Parathyroid adenoma (tissue), 2 donors: ENCODE results near the gene SUCLG2.

ENCODE experiments used
- H2AFZ ChIP-seq: fragments of 300-600 bp; sonication (generic); one replicate; pipeline ENCODE4 v1.7.0; 2017; ENCODE audit warnings: antibody characterized with exemption, mild to moderate bottlenecking
- H3K27ac ChIP-seq: fragments of 300-600 bp; sonication (generic); one replicate; pipeline ENCODE4 v1.7.0; 2017
- H3K27me3 ChIP-seq: fragments of 300-600 bp; sonication (generic); one replicate; pipeline ENCODE4 v1.7.0; 2017; ENCODE audit warnings: low read length; ENCODE audit not compliant: control insufficient read depth, insufficient read depth
- H3K36me3 ChIP-seq: fragments of 300-600 bp; sonication (generic); one replicate; pipeline ENCODE4 v1.7.0; 2017; ENCODE audit warnings: low read length; ENCODE audit not compliant: control insufficient read depth, insufficient read depth
- H3K4me1 ChIP-seq: fragments of 300-600 bp; sonication (generic); one replicate; pipeline ENCODE4 v1.7.0; 2017; ENCODE audit warnings: control low read depth
- H3K4me2 ChIP-seq: fragments of 300-600 bp; sonication (generic); one replicate; pipeline ENCODE4 v1.7.0; 2017; ENCODE audit warnings: low read length
- H3K4me3 ChIP-seq: fragments of 300-600 bp; sonication (generic); one replicate; pipeline ENCODE4 v1.7.0; 2017; ENCODE audit warnings: low read depth, low read length
- H3K79me2 ChIP-seq: fragments of 300-600 bp; sonication (generic); one replicate; pipeline ENCODE4 v1.7.0; 2017; ENCODE audit warnings: control low read depth
- H3K9ac ChIP-seq: fragments of 300-600 bp; sonication (generic); one replicate; pipeline ENCODE4 v1.7.0; 2017; ENCODE audit warnings: mild to moderate bottlenecking
- H3K9me3 ChIP-seq: fragments of 300-600 bp; sonication (generic); one replicate; pipeline ENCODE4 v1.7.0; 2017; ENCODE audit warnings: low read length; ENCODE audit not compliant: control insufficient read depth
- CTCF ChIP-seq: fragments of 300-600 bp; sonication (generic); IDR thresholded peaks from one replicate; pipeline ENCODE4 v1.7.0; 2017; ENCODE audit warnings: antibody characterized with exemption, mild to moderate bottlenecking
- donor health status: primary hyperparathyroidism.

The SUCLG2 gene

GRCh38 chr3:67493808-67494207, 160.6 kb downstream of the SUCLG2 start:
- H3K9me3 ChIP-seq: no peaks in the 10 kb centered on the region
- H3K36me3 ChIP-seq: no peaks in the 10 kb centered on the region
- no peak overlapping the region for H3K4me3 ChIP-seq
- TF ChIP-seq CTCF: no peak
- no peaks in the 10 kb centered on the region for H3K79me2 ChIP-seq
- no peaks in the 10 kb centered on the region for H3K27me3 ChIP-seq
- H3K4me1 ChIP-seq: no peaks in the 10 kb centered on the region
- no peak overlapping the region for H2AFZ ChIP-seq
- H3K27ac ChIP-seq: no peak overlapping the region
- H3K9ac ChIP-seq: no peak overlapping the region
- no peak overlapping the region for H3K4me2 ChIP-seq

GRCh38 chr3:67490658-67491057, 163.8 kb downstream of the SUCLG2 start:
- Histone ChIP-seq H3K27me3 (no peaks in the 10 kb centered on the region), H3K4me3 (no peak overlapping the region), H3K9me3 (no peaks in the 10 kb centered on the region), H3K9ac (no peak overlapping the region), H3K4me2 (no peak overlapping the region), H3K36me3 (no peaks in the 10 kb centered on the region), H3K4me1 (no peaks in the 10 kb centered on the region), H3K79me2 (no peaks in the 10 kb centered on the region), H3K27ac (no peak overlapping the region), H2AFZ (no peak overlapping the region)
- TF ChIP-seq CTCF: no peak

- Histone ChIP-seq H3K27me3 (no peaks in the 10 kb centered on the region), H3K4me3 (no peak overlapping the region), H3K79me2 (no peaks in the 10 kb centered on the region), H3K9ac (no peak overlapping the region), H3K36me3 (no peaks in the 10 kb centered on the region), H3K4me2 (no peak overlapping the region), H3K4me1 (no peaks in the 10 kb centered on the region), H3K27ac (no peak overlapping the region), H3K9me3 (no peaks in the 10 kb centered on the region), H2AFZ (no peak overlapping the region)
- TF ChIP-seq CTCF: no peak
These were observed 164.6 kb downstream of the SUCLG2 start for GRCh38 chr3:67489816-67490215.

DNA sequence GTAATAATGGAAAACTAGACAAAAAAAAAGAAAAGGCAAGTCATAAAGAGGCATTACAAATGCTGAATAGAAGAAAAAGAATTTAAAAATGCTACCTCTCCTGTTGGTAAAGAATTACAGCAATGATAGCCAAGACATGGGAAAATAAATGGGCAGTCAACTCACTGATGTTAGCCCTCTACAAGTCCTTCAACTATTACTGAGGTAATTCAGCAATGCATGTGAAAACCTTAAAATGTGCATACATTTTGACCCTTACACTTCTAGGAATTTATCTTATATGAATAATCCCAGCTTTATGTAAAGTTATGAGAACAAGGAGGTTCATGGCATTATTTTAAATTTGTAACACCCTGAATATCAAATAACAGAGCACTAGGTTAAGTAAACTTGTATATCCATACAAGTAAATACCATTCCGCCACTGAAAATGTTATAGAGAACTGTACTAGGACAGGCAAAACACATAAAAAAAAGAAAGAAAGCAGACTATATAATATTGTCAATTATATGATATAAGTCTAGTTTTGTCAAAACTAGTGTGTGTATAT, 166.8 kb downstream of the SUCLG2 start:
- no peak for TF ChIP-seq CTCF
- Histone ChIP-seq H3K9ac (no peak overlapping the region), H2AFZ (no peak overlapping the region), H3K4me2 (no peak overlapping the region), H3K4me3 (no peak overlapping the region), H3K4me1 (no peaks in the 10 kb centered on the region), H3K36me3 (no peaks in the 10 kb centered on the region), H3K79me2 (no peaks in the 10 kb centered on the region), H3K27me3 (no peaks in the 10 kb centered on the region), H3K27ac (no peak overlapping the region), H3K9me3 (no peaks in the 10 kb centered on the region)

- H2AFZ ChIP-seq: no peak overlapping the region
- TF ChIP-seq CTCF: no peak
- no peaks in the 10 kb centered on the region for H3K79me2 ChIP-seq
- H3K9me3 ChIP-seq: no peaks in the 10 kb centered on the region
- no peaks in the 10 kb centered on the region for H3K4me1 ChIP-seq
- H3K4me2 ChIP-seq: no peak overlapping the region
- no peaks in the 10 kb centered on the region for H3K36me3 ChIP-seq
- H3K9ac ChIP-seq: no peak overlapping the region
- H3K27ac ChIP-seq: no peak overlapping the region
- no peaks in the 10 kb centered on the region for H3K27me3 ChIP-seq
- no peak overlapping the region for H3K4me3 ChIP-seq
These were observed 167.5 kb downstream of the SUCLG2 start for GRCh38 chr3:67486883-67487282.
